NCI-H526 (cell line): ENCODE data around the gene DSTYK.
"Not testable (repeated sequence)": the region's sequence is repeated elsewhere in the genome, so short reads cannot be mapped to it uniquely, and the experiment has no call there.

ENCODE experiments used
- DNase-seq, 2 experiments: peaks; one replicate each; lab custom pipeline; 2025; lab: John Stamatoyannopoulos, UW

Gene DSTYK

GRCh38 chr1:205240118-205240517, 28.6 kb upstream of the DSTYK start:
- DNase-seq, result no peak

- DNase-seq, result no peak
Observed at GRCh38 chr1:205239078-205239477, 27.6 kb upstream of the DSTYK start.

- DNase-seq, result no peak
Observed at GRCh38 chr1:205237526-205238484, 26.3 kb upstream of the DSTYK start.

GRCh38 chr1:205236951-205237475, 25.5 kb upstream of the DSTYK start:
- DNase-seq, result no peak

- DNase-seq, result no peak
Observed at GRCh38 chr1:205236526-205236925, 25.0 kb upstream of the DSTYK start.

- DNase-seq, result no peak
Observed at GRCh38 chr1:205235951-205236350, 24.4 kb upstream of the DSTYK start.

GRCh38 chr1:205233986-205234385, 22.5 kb upstream of the DSTYK start:
- not testable (repeated sequence) for DNase-seq

GRCh38 chr1:205232945-205233397, 21.5 kb upstream of the DSTYK start:
- no peak for DNase-seq

GRCh38 chr1:205232127-205232820, 20.8 kb upstream of the DSTYK start:
- no peak for DNase-seq

- DNase-seq, result no peak
Observed at GRCh38 chr1:205230982-205231381, 19.5 kb upstream of the DSTYK start.

GRCh38 chr1:205229916-205230700, 18.6 kb upstream of the DSTYK start:
- peak; percentile 11 to 19 for DNase-seq

GRCh38 chr1:205229399-205229871, 17.9 kb upstream of the DSTYK start:
- peak; percentile 66 to 83 for DNase-seq

- no peak for DNase-seq
Observed at GRCh38 chr1:205228093-205228521, 16.6 kb upstream of the DSTYK start.

GRCh38 chr1:205227584-205228013, 16.1 kb upstream of the DSTYK start, which contains the start of gene TMCC2:
Gene TMCC2, plus strand, starts transcription at chr1:205227946. Its CDS starts 619 bp downstream, at chr1:205228565.
- DNase-seq, result peak; percentile 58 to 92

GRCh38 chr1:205226868-205227583, 15.5 kb upstream of the DSTYK start:
- DNase-seq, result no peak

- no peak for DNase-seq
Observed at GRCh38 chr1:205225901-205226765, 14.6 kb upstream of the DSTYK start.

GRCh38 chr1:205224736-205225135, 13.2 kb upstream of the DSTYK start:
- DNase-seq, result no peak

GRCh38 chr1:205220421-205220820, 8.9 kb upstream of the DSTYK start:
- DNase-seq, result no peak

- DNase-seq, result no peak
Observed at GRCh38 chr1:205217418-205217817, 5.9 kb upstream of the DSTYK start.

- no peak for DNase-seq
Observed at GRCh38 chr1:205216588-205216987, 5.1 kb upstream of the DSTYK start.
